Neutrophil (primary cell): ENCODE data around the gene PADI3.

Experiments
- H3K27ac ChIP-seq: fragments of 200-600 bp; sonication (generic); 2 replicates; pipeline ENCODE4 v1.5.1; 2016; ENCODE audit warnings: mild to moderate bottlenecking, moderate library complexity
- H3K27me3 ChIP-seq: fragments of 200-600 bp; sonication (generic); 2 replicates; pipeline ENCODE4 v1.6.0; 2016; ENCODE audit warnings: mild to moderate bottlenecking
- H3K36me3 ChIP-seq: fragments of 200-600 bp; sonication (generic); 2 replicates; pipeline ENCODE4 v1.5.1; 2017
- H3K4me1 ChIP-seq, 2 experiments: fragments of 200-600 bp in 1 of 2; sonication (generic) in 1 of 2; 1 replicate in 1 of 2; 2 replicates in 1 of 2; pipeline versions ENCODE4 v1.5.1 to v1.6.1; 2013 to 2016; ENCODE audit warnings: low read depth in 1 of 2, low read length in 1 of 2, mild to moderate bottlenecking in 1 of 2, moderate library complexity in 1 of 2; ENCODE audit not compliant: control insufficient read depth in 1 of 2, insufficient read depth in 1 of 2
- H3K4me3 ChIP-seq, 2 experiments: fragments of 200-600 bp in 1 of 2; sonication (generic) in 1 of 2; 1 replicate in 1 of 2; 2 replicates in 1 of 2; pipeline ENCODE4 v1.5.1; 2013 to 2016; ENCODE audit warnings: low read depth in 1 of 2, low read length in 1 of 2, mild to moderate bottlenecking in 1 of 2, moderate library complexity in 1 of 2
- H3K9me3 ChIP-seq: fragments of 200-600 bp; sonication (generic); 2 replicates; pipeline ENCODE4 v1.5.1; 2016
- TF ChIP-seq, protein P1 (sequence below): fragments of 200-600 bp; sonication (generic); IDR thresholded peaks from 2 replicates; pipeline ENCODE4 v1.5.1; 2016; ENCODE audit warnings: antibody characterized with exemption

The PADI3 gene

GRCh38 chr1:17204546-17205440 lies 44.1 kb upstream of the PADI3 start, which contains the start of gene PADI1:
TSS of gene PADI1 (plus strand) at chr1:17205128. CDS start at chr1:17205218, 90 bp downstream.
- Histone ChIP-seq H3K27me3 (no peaks in the 10 kb centered on the region), H3K36me3 (no peaks in the 10 kb centered on the region), H3K9me3 (no peaks in the 10 kb centered on the region), H3K4me3 (no peak within 1 kb of the TSS), H3K4me1 (no peaks in the 10 kb centered on the region), H3K27ac (no peak within 1 kb of the TSS)
- TF ChIP-seq, protein P1, sequence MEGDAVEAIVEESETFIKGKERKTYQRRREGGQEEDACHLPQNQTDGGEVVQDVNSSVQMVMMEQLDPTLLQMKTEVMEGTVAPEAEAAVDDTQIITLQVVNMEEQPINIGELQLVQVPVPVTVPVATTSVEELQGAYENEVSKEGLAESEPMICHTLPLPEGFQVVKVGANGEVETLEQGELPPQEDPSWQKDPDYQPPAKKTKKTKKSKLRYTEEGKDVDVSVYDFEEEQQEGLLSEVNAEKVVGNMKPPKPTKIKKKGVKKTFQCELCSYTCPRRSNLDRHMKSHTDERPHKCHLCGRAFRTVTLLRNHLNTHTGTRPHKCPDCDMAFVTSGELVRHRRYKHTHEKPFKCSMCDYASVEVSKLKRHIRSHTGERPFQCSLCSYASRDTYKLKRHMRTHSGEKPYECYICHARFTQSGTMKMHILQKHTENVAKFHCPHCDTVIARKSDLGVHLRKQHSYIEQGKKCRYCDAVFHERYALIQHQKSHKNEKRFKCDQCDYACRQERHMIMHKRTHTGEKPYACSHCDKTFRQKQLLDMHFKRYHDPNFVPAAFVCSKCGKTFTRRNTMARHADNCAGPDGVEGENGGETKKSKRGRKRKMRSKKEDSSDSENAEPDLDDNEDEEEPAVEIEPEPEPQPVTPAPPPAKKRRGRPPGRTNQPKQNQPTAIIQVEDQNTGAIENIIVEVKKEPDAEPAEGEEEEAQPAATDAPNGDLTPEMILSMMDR, result no peak

DNA sequence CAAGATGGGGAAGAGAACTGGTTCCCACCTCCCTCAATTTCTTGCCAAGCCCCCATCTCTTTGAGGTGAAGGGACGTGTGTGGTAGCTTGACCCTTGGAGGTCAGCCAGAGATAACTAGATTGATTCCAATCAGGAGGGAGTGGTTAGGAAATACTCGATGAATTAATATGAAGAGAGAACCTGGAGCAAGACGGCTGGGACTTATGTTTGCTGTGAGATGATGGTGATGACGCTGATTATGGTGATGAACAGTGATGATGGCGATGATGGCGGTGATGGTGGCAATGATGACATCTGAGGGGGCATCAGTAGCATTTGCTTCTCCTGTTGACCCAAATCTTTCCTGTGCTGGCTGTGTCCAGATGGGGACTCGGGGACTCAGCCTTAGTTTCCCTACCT lies 43.2 kb upstream of the PADI3 start:
- TF ChIP-seq, protein P1, result no peak
- Histone ChIP-seq H3K4me1 (no peaks in the 10 kb centered on the region), H3K9me3 (no peaks in the 10 kb centered on the region), H3K36me3 (no peaks in the 10 kb centered on the region), H3K27ac (no peak overlapping the region), H3K4me3 (no peak overlapping the region), H3K27me3 (no peaks in the 10 kb centered on the region)

DNA sequence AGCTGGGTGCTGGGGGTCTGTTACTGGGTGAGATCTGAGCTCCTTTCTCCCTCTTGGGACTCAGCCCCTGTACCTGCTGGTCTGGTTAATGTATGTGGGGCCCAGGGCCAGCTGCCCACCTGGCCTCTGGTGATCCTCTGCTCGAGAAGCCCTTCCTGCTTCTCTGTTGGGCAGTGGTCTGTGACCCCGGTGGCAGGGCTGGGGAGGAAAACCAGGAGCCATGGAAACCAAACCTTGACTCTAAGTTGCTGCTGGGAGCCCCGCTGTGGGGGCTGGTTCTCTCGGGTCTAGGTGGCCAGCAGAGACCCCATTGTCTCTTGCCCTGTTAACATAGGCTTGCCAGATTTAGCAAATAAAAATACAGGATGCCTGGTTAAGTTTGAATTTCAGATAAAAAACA lies 42.7 kb upstream of the PADI3 start:
- Histone ChIP-seq H3K4me1 (no peaks in the 10 kb centered on the region), H3K27me3 (no peaks in the 10 kb centered on the region), H3K9me3 (no peaks in the 10 kb centered on the region), H3K27ac (no peak overlapping the region), H3K36me3 (no peaks in the 10 kb centered on the region), H3K4me3 (no peak overlapping the region)
- TF ChIP-seq, protein P1, result no peak

- Histone ChIP-seq H3K4me3 (no peak overlapping the region), H3K27me3 (peaks cover 3% of the 10 kb centered on the region), H3K4me1 (peaks cover 1 to 2% of the 10 kb centered on the region in 2 experiments), H3K27ac (no peak overlapping the region), H3K36me3 (no peaks in the 10 kb centered on the region), H3K9me3 (no peaks in the 10 kb centered on the region)
- TF ChIP-seq, protein P1, result no peak
Measured at GRCh38 chr1:17207046-17207445, 41.9 kb upstream of the PADI3 start.

GRCh38 chr1:17207540-17207939 lies 41.4 kb upstream of the PADI3 start:
- H3K27me3 ChIP-seq, result peaks cover 8% of the 10 kb centered on the region
- H3K27ac ChIP-seq, result no peak overlapping the region
- TF ChIP-seq, protein P1, result no peak
- H3K9me3 ChIP-seq, result no peaks in the 10 kb centered on the region
- no peak overlapping the region for H3K4me3 ChIP-seq
- no peaks in the 10 kb centered on the region for H3K36me3 ChIP-seq
- H3K4me1 ChIP-seq, result peaks cover 6 to 7% of the 10 kb centered on the region in 2 experiments
